GM21737 (cell line): ENCODE data around the gene PLCH1.

Experiments
- ATAC-seq: cut with Tn5 transposase; IDR thresholded peaks from one replicate; pipeline ENCODE4 v1.9.1; 2021; ENCODE audit warnings: mild to moderate bottlenecking, moderate library complexity; ENCODE audit not compliant: unreplicated experiment

The PLCH1 gene

GRCh38 chr3:155553780-155554179, 191.1 kb downstream of the PLCH1 start:
- peak; percentile 51 for ATAC-seq

- no peak for ATAC-seq
Measured at GRCh38 chr3:155553326-155553725, 191.5 kb downstream of the PLCH1 start.

GRCh38 chr3:155550391-155550790, 194.5 kb downstream of the PLCH1 start:
- ATAC-seq = no peak

- peak; percentile 96 for ATAC-seq
Measured at GRCh38 chr3:155549087-155549486, 195.8 kb downstream of the PLCH1 start.

- no peak for ATAC-seq
Measured at GRCh38 chr3:155548195-155548594, 196.7 kb downstream of the PLCH1 start.

- no peak for ATAC-seq
Measured at GRCh38 chr3:155535098-155535497, 209.8 kb downstream of the PLCH1 start.

GRCh38 chr3:155528579-155528978, 216.3 kb downstream of the PLCH1 start:
- no peak for ATAC-seq

GRCh38 chr3:155525324-155525833, 219.5 kb downstream of the PLCH1 start:
- no peak for ATAC-seq

GRCh38 chr3:155520463-155520862, 224.4 kb downstream of the PLCH1 start:
- ATAC-seq = no peak

GRCh38 chr3:155519078-155519477, 225.8 kb downstream of the PLCH1 start:
- no peak for ATAC-seq

GRCh38 chr3:155517903-155518302, 227.0 kb downstream of the PLCH1 start:
- ATAC-seq = no peak

GRCh38 chr3:155516439-155516838, 228.4 kb downstream of the PLCH1 start:
- ATAC-seq = no peak

GRCh38 chr3:155512867-155513261, 232.0 kb downstream of the PLCH1 start:
- no peak for ATAC-seq

- no peak for ATAC-seq
Measured at GRCh38 chr3:155512175-155512866, 232.6 kb downstream of the PLCH1 start.

GRCh38 chr3:155504682-155505081, 240.2 kb downstream of the PLCH1 start:
- ATAC-seq = no peak

GRCh38 chr3:155502630-155503029, 242.2 kb downstream of the PLCH1 start:
- no peak for ATAC-seq

- no peak for ATAC-seq
Measured at GRCh38 chr3:155500194-155500818, 244.6 kb downstream of the PLCH1 start.

- ATAC-seq = no peak
Measured at GRCh38 chr3:155497930-155498647, 246.8 kb downstream of the PLCH1 start.

- no peak for ATAC-seq
Measured at GRCh38 chr3:155496206-155496605, 248.7 kb downstream of the PLCH1 start.

GRCh38 chr3:155495387-155495786, 249.5 kb downstream of the PLCH1 start:
- peak; percentile 65 for ATAC-seq

- no peak for ATAC-seq
Measured at GRCh38 chr3:155494332-155494731, 250.5 kb downstream of the PLCH1 start.

- ATAC-seq = no peak
Measured at GRCh38 chr3:155492841-155493240, 252.0 kb downstream of the PLCH1 start.
